H4 (cell line): Measurements from ENCODE around the gene MYOM3. TPM values are rescaled to one million over a fixed set of nuclear protein-coding genes. Genes with fewer than 3 reads are reported as not detected.

ENCODE experiments used
- DNase-seq: peaks from one replicate; pipeline ENCODE4 v3.0.0-alpha.2; 2015; ENCODE audit warnings: low spot score
- total RNA-seq: library from RNA; depleted of rRNA; stranded (reverse); fragments of >200 nt; shearing (Covaris generic); gene quantifications from 2 replicates; pipeline ENCODE4 v1.2.3, GENCODE V29; 2014

MYOM3 gene
- total RNA-seq, 1 experiment from 2014 or later = not detected

DNA sequence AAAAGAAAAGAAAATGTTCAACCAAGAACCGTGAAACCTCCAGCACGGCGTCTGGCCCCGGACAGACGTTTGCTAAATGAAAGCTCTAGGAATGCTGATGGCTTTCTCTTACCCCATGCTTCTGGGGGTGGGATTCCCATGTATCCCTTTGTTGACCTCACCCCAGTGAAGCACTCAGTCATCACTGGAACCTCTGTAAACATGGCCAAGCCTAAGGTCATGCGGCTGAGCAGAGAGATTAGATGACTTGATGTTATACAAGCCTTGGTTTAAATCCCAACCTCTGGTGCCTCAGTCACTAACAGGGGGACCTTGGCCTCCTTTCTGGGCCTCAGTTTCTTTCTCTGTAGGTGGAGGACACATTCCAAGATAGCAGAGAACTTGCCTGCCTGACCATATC lies 2.8 kb upstream of the MYOM3 start:
- no peak for DNase-seq

DNA sequence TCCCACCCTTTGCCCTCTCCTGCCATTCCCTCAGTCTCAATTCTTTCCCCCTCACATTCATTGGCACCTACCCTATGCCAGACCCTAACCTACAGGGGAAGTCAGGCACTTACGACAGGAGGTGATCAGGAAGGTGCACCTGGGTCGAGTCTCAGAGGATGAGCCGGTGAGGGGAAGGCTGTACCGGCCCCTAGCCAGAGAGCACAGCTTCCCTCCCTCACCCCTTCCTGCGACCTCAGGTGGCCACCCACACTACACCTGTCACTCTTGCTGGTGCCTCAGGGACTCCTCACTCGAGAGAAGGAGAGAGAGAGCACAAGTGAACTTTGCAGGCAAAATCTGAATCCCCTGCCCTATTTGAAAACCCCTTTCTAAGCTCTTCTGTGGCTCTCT lies 1.7 kb upstream of the MYOM3 start:
- DNase-seq = no peak

DNA sequence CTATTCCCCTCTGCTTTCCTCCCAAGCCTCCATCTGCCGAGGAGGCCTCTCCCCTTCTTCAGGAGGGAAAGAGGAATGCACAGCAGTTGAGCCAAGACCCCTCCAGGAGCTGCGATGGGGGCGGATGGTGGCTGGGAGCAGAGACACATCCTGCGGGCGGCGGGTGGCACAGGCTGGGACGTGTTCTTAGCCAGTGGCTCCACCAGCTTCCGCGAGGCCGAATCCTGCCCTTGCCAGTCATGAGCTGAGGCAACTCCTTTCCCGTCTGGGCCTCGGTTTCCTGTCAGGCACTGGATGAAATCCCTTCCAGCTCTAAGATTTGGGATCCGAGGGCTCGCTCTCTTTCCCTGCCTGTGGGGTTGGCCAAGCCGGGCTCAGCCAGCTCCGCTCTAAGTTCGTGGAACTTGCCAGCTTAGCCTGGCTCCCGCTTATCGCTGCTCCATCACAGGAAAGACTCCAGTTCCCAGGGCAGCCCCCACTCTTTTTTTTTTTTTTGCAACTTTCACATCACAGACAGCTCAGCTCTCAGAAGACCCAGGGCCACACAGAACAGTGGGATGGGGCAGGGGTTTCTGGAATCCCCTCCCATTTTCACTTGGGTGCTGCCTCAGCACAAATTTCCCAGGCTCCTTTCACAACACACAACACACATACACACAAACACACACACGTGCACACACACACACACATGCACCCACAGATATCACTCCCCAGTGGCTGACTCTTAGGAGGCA lies 506 bp downstream of the MYOM3 start:
- DNase-seq = no peak

DNA sequence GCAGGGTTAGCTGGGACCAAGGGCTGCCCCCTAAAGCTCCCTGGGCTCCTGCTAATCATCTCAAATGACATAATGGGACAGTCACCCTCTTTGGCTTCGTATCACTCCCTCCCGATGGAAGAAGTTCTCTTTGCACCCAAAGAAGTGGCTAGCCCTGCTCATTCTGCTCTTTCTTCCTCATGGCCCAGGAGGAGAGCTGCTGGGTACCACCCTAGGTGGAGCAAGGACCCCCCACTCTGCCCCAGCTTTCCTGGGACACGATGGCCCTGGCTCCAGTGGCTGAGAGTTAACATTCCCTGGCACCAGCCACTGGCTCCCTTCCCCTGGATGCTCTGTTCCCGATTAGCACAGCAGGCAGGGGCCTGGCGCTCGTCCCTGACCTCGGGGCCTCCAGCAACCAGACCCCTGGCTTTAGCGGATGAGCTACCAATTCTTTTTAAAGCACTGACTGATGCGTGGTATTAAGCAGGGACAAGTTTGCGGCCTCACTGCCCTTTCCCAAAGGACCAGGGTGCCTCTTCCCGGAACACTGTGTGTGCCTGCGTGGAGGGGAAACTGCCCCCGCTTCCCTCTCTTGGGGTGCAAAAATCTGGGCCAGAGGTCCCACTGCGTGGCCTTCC lies 1.2 kb downstream of the MYOM3 start:
- DNase-seq = no peak

- DNase-seq = no peak
Observed at GRCh38 chr1:24109686-24110475, 2.1 kb downstream of the MYOM3 start.

DNA sequence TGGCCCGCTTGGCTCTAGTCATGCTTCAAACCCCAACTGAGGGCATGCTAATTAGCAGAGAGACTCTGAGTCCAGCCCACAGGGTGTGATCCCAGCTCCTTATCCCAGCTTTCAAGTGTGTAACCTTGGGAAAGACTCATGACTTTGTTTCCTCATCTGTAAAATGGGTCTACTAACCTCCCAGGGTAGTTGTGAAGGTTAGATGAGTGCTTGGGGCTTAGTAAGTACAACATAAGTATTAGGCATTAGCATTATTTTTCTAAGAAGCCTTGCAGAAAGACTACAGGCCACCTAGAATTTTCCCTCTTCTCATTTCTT lies 2.8 kb downstream of the MYOM3 start:
- DNase-seq = no peak

DNA sequence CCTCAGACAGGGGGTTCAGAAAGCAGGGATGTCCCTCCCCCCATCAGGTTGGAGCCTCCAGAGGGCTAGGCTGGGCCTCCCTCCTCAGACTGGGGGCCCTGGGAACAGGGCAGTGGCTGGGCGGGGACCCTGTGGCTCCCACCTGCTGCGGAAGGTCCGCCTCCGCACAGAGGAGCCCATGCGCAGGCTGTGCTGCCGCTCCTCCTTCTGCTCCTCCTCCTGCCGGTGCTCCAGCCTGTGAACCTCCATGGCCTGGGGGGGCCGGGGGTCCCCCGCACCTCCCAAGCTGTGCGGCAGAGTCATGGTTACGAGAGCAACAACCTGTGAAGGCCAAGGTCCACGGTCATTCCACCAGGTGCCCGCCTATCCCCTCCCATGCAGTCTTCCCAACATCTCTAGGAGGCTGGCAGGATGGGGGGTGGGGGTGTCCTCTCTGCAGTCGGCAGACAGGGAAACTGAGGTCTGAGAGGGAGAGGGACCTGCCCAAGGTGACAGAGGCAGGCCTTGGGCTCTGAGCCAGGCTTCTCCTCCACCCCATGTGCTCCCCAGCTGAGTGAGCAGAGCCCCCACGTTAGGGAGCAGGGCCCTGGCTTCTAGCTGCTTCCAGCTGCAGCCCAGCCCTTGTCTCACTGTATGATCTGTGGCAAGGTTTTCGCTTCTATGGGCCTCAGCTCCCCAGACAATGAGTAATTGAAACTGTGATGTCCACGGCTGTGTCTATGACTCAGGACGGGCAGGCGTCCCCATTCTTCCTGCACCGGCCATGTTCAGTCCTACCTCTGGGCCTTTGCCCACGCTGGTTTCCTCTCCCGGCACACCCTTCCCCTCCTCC lies 3.4 kb downstream of the MYOM3 start:
- DNase-seq = peak; percentile 53

GRCh38 chr1:24107462-24108138 lies 4.3 kb downstream of the MYOM3 start:
- no peak for DNase-seq

GRCh38 chr1:24105368-24106160 lies 6.4 kb downstream of the MYOM3 start:
- DNase-seq = no peak

DNA sequence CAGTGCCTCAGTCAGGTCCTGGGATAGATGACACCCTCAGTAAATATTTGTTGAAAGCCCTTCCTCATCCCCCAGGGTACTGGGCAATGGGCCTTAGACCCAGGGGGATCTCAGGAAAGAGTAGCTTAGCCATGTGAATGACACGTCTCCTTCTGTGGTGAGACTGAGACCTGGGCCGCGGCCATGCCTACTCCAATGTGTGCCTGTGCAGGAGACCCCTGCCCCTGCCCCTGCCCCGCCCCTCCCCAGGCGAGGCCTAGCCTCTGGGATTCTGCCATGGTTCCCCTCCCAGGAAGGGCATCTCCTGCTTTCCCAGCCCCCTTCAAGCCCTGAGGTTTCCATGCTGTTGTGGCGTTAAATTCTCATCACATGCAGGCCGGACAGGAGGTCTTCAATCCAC lies 7.1 kb downstream of the MYOM3 start:
- DNase-seq = no peak

DNA sequence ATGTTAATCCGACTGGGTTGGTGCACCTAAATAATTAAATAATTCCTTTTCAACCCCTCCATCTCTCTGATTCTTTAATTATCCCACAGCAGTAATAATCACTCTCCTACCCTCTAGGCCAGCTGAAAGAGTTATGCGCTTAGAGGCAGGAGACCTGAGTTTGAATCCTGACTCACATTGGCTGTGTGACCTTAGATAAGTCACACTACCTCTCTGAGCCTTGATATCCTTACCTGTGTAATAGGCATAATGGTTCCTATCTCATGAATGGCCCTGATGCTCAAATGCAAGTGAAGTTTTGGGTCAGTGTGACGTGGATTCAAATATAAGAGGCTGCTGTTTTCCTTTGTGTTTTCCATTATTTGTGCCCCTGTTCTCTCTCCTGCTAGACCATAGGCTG lies 8.1 kb downstream of the MYOM3 start:
- DNase-seq = no peak

- DNase-seq = no peak
Observed at GRCh38 chr1:24103408-24103807, 8.5 kb downstream of the MYOM3 start.

GRCh38 chr1:24102961-24103360 lies 9.0 kb downstream of the MYOM3 start:
- DNase-seq = no peak

GRCh38 chr1:24101796-24102586 lies 9.9 kb downstream of the MYOM3 start:
- no peak for DNase-seq

GRCh38 chr1:24100945-24101737 lies 10.8 kb downstream of the MYOM3 start:
- DNase-seq = no peak

- no peak for DNase-seq
Observed at GRCh38 chr1:24098943-24099638, 12.8 kb downstream of the MYOM3 start.

DNA sequence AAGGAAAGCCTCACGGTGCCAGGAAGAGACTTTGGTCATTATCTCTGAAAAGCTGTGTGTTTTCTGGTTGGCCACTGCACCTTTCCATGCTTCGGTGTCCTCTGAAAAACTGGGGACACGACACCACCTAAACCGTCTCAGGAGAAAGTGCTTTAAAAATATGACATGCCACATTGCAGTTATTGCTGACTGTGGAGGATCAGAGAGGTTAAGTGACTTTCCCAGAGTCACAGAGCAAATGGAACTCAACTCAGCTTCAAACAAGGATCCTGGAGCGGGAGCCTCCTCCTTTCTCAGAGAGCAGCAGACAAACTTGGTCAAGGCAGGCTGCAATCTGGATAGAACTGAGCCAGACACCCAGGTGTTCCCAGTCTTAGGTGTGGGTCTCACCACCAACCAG lies 13.8 kb downstream of the MYOM3 start:
- DNase-seq = no peak

DNA sequence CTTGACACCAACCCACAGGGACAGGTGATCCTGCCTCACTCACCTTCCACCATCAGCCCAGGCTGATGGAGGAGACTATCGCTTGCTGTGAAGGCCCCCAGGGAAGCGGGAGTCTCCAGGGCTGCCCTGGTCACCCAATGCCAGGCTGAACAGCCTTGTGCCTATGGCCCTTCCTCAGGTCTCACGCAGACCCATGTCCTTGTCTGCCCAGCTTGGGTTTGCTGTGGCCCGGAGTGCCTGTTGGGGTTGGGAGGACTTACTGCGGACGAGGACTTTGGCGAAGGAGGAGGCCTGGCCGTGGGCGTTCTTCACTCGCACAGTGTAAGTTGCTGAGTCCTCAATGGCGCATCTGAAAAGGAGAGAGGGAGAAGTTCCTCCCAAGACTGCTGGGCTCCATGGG lies 14.3 kb downstream of the MYOM3 start:
- no peak for DNase-seq

DNA sequence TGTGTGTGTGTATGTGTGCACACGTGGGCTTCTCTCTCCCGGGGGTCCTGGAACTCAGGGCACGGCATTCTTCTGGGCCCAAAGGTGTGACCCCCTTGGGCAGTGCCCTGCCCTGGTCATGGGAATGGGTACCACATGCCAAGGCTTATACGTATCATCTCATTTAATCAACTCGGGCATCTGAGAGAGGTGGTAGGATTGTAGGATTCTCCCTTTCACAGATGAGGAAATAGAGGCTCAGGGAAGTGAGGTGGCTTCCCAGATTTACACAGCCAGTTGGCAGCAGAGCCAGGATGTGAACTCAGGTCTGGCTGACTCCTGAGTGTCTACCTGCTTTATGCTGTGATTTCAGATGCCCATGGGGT lies 15.2 kb downstream of the MYOM3 start:
- DNase-seq = no peak
